Body of pancreas (tissue), 4 donors: ENCODE measurements around the gene SELENOM.

Source experiments
- POLR2A ChIP-seq, 3 donors: fragments of 450-650 bp; IDR thresholded peaks; one replicate each; pipeline ENCODE4 v1.6.1; 2016; ENCODE audit warnings: antibody characterized with exemption in 3 of 3, mild to moderate bottlenecking in 2 of 3
- TF ChIP-seq, protein P1 (sequence below), 7 experiments: fragments of 450-650 bp in 4 of 7; fragments of 200-600 bp in 3 of 7; sonication (generic) in 3 of 7; IDR thresholded peaks; one replicate each; pipeline ENCODE4 v1.5.1; 2016 to 2019; ENCODE audit warnings: antibody characterized with exemption in 7 of 7

- TF ChIP-seq, protein P1, sequence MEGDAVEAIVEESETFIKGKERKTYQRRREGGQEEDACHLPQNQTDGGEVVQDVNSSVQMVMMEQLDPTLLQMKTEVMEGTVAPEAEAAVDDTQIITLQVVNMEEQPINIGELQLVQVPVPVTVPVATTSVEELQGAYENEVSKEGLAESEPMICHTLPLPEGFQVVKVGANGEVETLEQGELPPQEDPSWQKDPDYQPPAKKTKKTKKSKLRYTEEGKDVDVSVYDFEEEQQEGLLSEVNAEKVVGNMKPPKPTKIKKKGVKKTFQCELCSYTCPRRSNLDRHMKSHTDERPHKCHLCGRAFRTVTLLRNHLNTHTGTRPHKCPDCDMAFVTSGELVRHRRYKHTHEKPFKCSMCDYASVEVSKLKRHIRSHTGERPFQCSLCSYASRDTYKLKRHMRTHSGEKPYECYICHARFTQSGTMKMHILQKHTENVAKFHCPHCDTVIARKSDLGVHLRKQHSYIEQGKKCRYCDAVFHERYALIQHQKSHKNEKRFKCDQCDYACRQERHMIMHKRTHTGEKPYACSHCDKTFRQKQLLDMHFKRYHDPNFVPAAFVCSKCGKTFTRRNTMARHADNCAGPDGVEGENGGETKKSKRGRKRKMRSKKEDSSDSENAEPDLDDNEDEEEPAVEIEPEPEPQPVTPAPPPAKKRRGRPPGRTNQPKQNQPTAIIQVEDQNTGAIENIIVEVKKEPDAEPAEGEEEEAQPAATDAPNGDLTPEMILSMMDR (IDR thresholded peaks at IDR 0.05): no peak
- no peak for TF ChIP-seq POLR2A (IDR thresholded peaks at IDR 0.05)
These were observed 9.3 kb downstream of the SELENOM start for GRCh38 chr22:31097941-31098631.
